OCI-LY3 (cell line): Measurements from ENCODE around the gene UBE2L3.

Source experiments
- EZH2phosphoT487 ChIP-seq: fragments of 200-600 bp; shearing (Covaris generic); IDR thresholded peaks from 2 replicates; pipeline ENCODE4 v1.6.1; 2018; ENCODE audit warnings: antibody characterized with exemption, mixed run types, low read depth
- TF ChIP-seq, protein P1 (sequence below): fragments of 200-600, 300-600 bp; sonication (generic); IDR thresholded peaks from 2 replicates; pipeline ENCODE4 v1.5.1; 2014; ENCODE audit warnings: antibody characterized with exemption, low read length, low read depth

DNA sequence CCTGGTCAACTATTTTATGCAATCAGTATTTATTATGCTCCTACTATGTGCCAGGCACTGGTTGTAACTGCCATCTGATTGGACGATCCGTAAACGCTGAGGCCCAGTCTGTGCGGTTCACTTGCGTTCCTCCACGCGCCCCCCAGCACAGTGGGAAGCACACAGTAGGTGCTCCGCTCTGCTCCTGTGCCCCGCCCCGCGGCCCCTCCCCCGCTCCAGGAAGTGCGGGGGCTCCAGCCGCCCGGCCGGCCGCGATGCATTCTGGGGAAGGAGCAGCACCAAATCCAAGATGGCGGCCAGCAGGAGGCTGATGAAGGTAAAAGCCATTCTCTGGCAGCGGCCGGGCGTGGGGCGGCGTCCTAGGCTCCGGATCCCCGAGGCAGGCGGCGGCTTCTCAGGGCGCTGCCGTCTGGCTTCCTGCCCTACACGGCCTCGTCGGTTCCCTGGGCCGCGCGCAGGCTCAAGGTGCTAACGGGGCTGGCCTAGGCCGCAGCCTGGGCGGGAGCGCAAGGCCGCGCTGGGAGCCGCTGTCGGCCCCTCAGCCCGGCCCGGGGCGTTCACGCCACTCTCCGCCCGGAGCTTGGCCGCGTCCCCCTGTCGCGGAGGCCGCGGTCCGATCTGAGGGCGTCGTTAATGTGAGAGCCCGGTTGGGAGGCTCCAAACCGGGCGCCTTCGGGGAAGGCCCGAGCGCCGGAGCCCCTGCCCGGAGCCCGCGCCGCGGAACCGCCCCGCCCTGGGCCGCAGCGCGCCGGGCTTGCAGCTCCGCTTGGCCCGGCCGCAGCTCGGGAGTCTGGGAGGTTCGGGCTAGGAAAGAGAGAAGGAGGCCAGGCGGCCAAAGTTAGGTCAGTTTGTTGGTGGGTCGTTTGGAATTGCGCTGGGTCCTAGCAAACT lies at the start of gene UBE2L3:
- TF ChIP-seq, protein P1, sequence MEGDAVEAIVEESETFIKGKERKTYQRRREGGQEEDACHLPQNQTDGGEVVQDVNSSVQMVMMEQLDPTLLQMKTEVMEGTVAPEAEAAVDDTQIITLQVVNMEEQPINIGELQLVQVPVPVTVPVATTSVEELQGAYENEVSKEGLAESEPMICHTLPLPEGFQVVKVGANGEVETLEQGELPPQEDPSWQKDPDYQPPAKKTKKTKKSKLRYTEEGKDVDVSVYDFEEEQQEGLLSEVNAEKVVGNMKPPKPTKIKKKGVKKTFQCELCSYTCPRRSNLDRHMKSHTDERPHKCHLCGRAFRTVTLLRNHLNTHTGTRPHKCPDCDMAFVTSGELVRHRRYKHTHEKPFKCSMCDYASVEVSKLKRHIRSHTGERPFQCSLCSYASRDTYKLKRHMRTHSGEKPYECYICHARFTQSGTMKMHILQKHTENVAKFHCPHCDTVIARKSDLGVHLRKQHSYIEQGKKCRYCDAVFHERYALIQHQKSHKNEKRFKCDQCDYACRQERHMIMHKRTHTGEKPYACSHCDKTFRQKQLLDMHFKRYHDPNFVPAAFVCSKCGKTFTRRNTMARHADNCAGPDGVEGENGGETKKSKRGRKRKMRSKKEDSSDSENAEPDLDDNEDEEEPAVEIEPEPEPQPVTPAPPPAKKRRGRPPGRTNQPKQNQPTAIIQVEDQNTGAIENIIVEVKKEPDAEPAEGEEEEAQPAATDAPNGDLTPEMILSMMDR = no peak
- TF ChIP-seq EZH2phosphoT487 = no peak
